GM12878 (cell line): ENCODE results near the gene CHN1. TPM values are rescaled to one million over a fixed set of nuclear protein-coding genes. Genes with fewer than 3 reads are reported as not detected.

Source experiments
- ATAC-seq: fragments of 200-7000 bp; cut with Tn5 transposase; 3 replicates; pipeline ENCODE4 v1.9.1; 2020; ENCODE audit warnings: mild to moderate bottlenecking, moderate library complexity
- BruUV-seq: library from RNA; stranded (reverse); fragments of 400-500 nt; replicated peaks from 2 replicates; lab custom pipeline; 2021; lab: Mats Ljungman, UMichigan
- CTCF ChIA-PET: fragments of 300-600 bp; sonication (Branson Sonifier 250); formaldehyde crosslinking; extraction: SDS; loops from one replicate; lab custom pipeline; 2021; ENCODE audit warnings: inconsistent platforms; lab: Yijun Ruan, JAX
- POLR2A ChIA-PET: fragments of 350-600 bp; formaldehyde crosslinking; extraction: SDS; loops from one replicate; lab custom pipeline; 2021; ENCODE audit warnings: inconsistent platforms; lab: Charles Lee
- RAD21 ChIA-PET: fragments of 300-600 bp; sonication (Branson Sonifier 250); formaldehyde crosslinking; loops from one replicate; lab custom pipeline; 2023; ENCODE audit warnings: antibody characterized with exemption; ENCODE audit not compliant: unreplicated experiment; lab: Charles Lee
- SMC1A ChIA-PET: fragments of 300-600 bp; sonication (Branson Sonifier 250); formaldehyde crosslinking; loops from one replicate; lab custom pipeline; 2023; ENCODE audit not compliant: unreplicated experiment, uncharacterized antibody; lab: Charles Lee
- DNase-seq: peaks from one replicate; pipeline ENCODE4 v3.0.0-alpha.2; 2011; ENCODE audit warnings: low read depth, low spot score
- FAIRE-seq: peaks from 3 replicates; lab custom pipeline; 2011; peaks lifted over from hg19 to GRCh38; lab: Jason Lieb, UNC
- H2AFZ ChIP-seq: 2 replicates; pipeline ENCODE4 v1.6.0; 2011; ENCODE audit warnings: low read depth, low read length, control low read depth; ENCODE audit not compliant: control insufficient read depth
- H3K27ac ChIP-seq: 2 replicates; pipeline ENCODE4 v1.5.1; 2011; ENCODE audit warnings: control low read depth; ENCODE audit not compliant: control insufficient read depth, insufficient read depth
- H3K27me3 ChIP-seq, 2 experiments: replicated peaks in 1 of 2; 2 replicates each; pipeline versions ENCODE4 v1.6.0 to v1.6.1; 2011; ENCODE audit warnings: low read length in 1 of 2; ENCODE audit not compliant: control insufficient read depth in 2 of 2, insufficient read depth in 2 of 2
- H3K36me3 ChIP-seq, 2 experiments: 2 replicates each; pipeline ENCODE4 v1.5.1; 2011; ENCODE audit warnings: low read length in 1 of 2; ENCODE audit not compliant: control insufficient read depth in 2 of 2, insufficient read depth in 2 of 2
- H3K4me1 ChIP-seq: 2 replicates; pipeline ENCODE4 v1.6.1; 2011; ENCODE audit warnings: mild to moderate bottlenecking, low read length, moderate library complexity, mixed read lengths; ENCODE audit not compliant: control insufficient read depth, insufficient read depth
- H3K4me2 ChIP-seq: 2 replicates; pipeline ENCODE4 v1.6.0; 2011; ENCODE audit warnings: control low read depth; ENCODE audit not compliant: control insufficient read depth, insufficient read depth
- H3K4me3 ChIP-seq: fragments of 200-600 bp; sonication (generic); 2 replicates; pipeline ENCODE4 v1.5.1; 2016
- H3K79me2 ChIP-seq: 2 replicates; pipeline ENCODE4 v1.6.0; 2011; ENCODE audit warnings: low read length; ENCODE audit not compliant: control insufficient read depth, insufficient read depth
- H3K9ac ChIP-seq: 2 replicates; pipeline ENCODE4 v1.8.0; 2011; ENCODE audit warnings: low read length, control low read depth, mixed read lengths; ENCODE audit not compliant: control insufficient read depth, insufficient read depth
- H3K9me3 ChIP-seq: replicated peaks from 3 replicates; pipeline ENCODE4 v1.5.1; 2011; ENCODE audit warnings: mild to moderate bottlenecking, low read length; ENCODE audit not compliant: control insufficient read depth, insufficient read depth
- H4K20me1 ChIP-seq: 2 replicates; pipeline ENCODE4 v1.6.0; 2011; ENCODE audit not compliant: control insufficient read depth, insufficient read depth
- GABPA ChIP-seq: IDR thresholded peaks from 2 replicates; pipeline ENCODE4 v1.6.1; 2014; ENCODE audit warnings: antibody characterized with exemption, low read depth, mild to moderate bottlenecking, inconsistent platforms
- HDAC6 ChIP-seq: fragments of 200-600 bp; sonication (generic); IDR thresholded peaks from one replicate; pipeline ENCODE4 v1.8.0; 2017; ENCODE audit warnings: antibody characterized with exemption; ENCODE audit not compliant: unreplicated experiment
- NR2F1 ChIP-seq: fragments of 450-650 bp; conservative IDR thresholded peaks from 2 replicates; pipeline ENCODE4 v1.6.1; 2017; ENCODE audit warnings: mild to moderate bottlenecking
- POU2F2 ChIP-seq: IDR thresholded peaks from 3 replicates; pipeline ENCODE4 v1.6.1; 2011; ENCODE audit warnings: low read depth, mild to moderate bottlenecking, low read length, borderline replicate concordance
- WGBS: methylation state at CpG from one replicate; pipeline ENCODE4 v1.1.6; 2016; ENCODE audit warnings: low lambda C conversion rate; ENCODE audit not compliant: insufficient replicate concordance, insufficient coverage; ENCODE audit errors: missing lambda C conversion rate; 5-methylcytosine and 5-hydroxymethylcytosine counted together
- in situ Hi-C: fragments of 300-500 bp; cut with MboI; formaldehyde crosslinking; loops from 9 replicates; pipeline ENCODE4 v1.14.3; 2018; ENCODE audit warnings: mixed read lengths
- intact Hi-C: fragments of 100-400 bp; cut with micrococcal nuclease; formaldehyde crosslinking; loops from one replicate; pipeline ENCODE4 v1.14.2; 2022; ENCODE audit not compliant: unreplicated experiment
- polyA plus RNA-seq, 11 experiments: library from polyadenylated mRNA; depleted of rRNA in 4 of 11; unstranded in 6 of 11; stranded (reverse) in 5 of 11; fragments of >200 nt; fragmentation: Nextera tagmentation in 4 of 11; fragmentation: Illumina TruSeq in 1 of 11; extraction: Ambion mirVana in 4 of 11; extraction: Trizol in 1 of 11; gene quantifications; 1 replicate in 1 of 11; 2 replicates in 10 of 11; pipeline versions ENCODE4 v1.2.1 to v1.2.3, GENCODE V29; 2011 to 2016; ENCODE audit warnings: inconsistent platforms in 2 of 11, missing spikeins in 2 of 11, low read depth in 1 of 11
- total RNA-seq, 4 experiments: library from RNA; depleted of rRNA in 3 of 4; stranded (reverse); fragments of >200 nt in 3 of 4; fragmentation: Illumina TruSeq in 1 of 4; extraction: Trizol in 1 of 4; gene quantifications; 2 replicates each; pipeline versions ENCODE4 v1.2.1 to v1.2.3, GENCODE V29; 2013 to 2021
- TF ChIP-seq, protein P1 (sequence below): fragments of 450-650 bp; IDR thresholded peaks from 2 replicates; pipeline ENCODE4 v1.6.1; 2017; ENCODE audit warnings: low read depth, mild to moderate bottlenecking, moderate library complexity

CHN1 gene
- total and polyA plus RNA-seq, 10 of the 15 experiments (the other 5 are each of a cell fraction or from before 2014, with no cell fraction given), result 0.18 to 0.92 (median 0.53) TPM; not detected in 1

- POLR2A ChIA-PET, result no interaction called here
- no peaks in the 10 kb centered on the region for H3K9me3 ChIP-seq
- SMC1A ChIA-PET, result no interaction called here
- no peaks in the 10 kb centered on the region for H3K27me3 ChIP-seq
- BruUV-seq, result no TSS peak
- H3K4me2 ChIP-seq, result no peak overlapping the region
- RAD21 ChIA-PET, result no interaction called here
- H2AFZ ChIP-seq, result no peak overlapping the region
- no peaks in the 10 kb centered on the region for H3K4me1 ChIP-seq
- ATAC-seq (no peak), DNase-seq (no peak)
- no peaks in the 10 kb centered on the region for H3K79me2 ChIP-seq
- H3K4me3 ChIP-seq, result no peak overlapping the region
- H3K9ac ChIP-seq, result no peak overlapping the region
- 59% methylated on average over 3 of the region's 3 CpGs for WGBS
- intact Hi-C loops, result no loop called here
- no peaks in the 10 kb centered on the region for H4K20me1 ChIP-seq
- no peaks in the 10 kb centered on the region for H3K36me3 ChIP-seq
- no peak for TF ChIP-seq GABPA
- TF ChIP-seq NR2F1, result no peak
- no peak for TF ChIP-seq HDAC6
- TF ChIP-seq, all 136 proteins: peak for 0
- CTCF ChIA-PET, result interaction anchor here (1.0 kb wide), 1 partner anchor 87 kb away, joined by 3 read pairs; no protein-coding TSS in a partner anchor
- in situ Hi-C loops, result no loop called here
- FAIRE-seq, result no peak
- H3K27ac ChIP-seq, result no peak overlapping the region
Measured at GRCh38 chr2:174836377-174836994, 168.7 kb downstream of the CHN1 start.

GRCh38 chr2:174835797-174836255 lies 169.4 kb downstream of the CHN1 start:
- no peaks in the 10 kb centered on the region for H3K36me3 ChIP-seq
- H3K9ac ChIP-seq, result no peak overlapping the region
- ATAC-seq (peak; percentile 76), DNase-seq (no peak), FAIRE-seq (no peak)
- H4K20me1 ChIP-seq, result no peaks in the 10 kb centered on the region
- TF ChIP-seq, protein P1, sequence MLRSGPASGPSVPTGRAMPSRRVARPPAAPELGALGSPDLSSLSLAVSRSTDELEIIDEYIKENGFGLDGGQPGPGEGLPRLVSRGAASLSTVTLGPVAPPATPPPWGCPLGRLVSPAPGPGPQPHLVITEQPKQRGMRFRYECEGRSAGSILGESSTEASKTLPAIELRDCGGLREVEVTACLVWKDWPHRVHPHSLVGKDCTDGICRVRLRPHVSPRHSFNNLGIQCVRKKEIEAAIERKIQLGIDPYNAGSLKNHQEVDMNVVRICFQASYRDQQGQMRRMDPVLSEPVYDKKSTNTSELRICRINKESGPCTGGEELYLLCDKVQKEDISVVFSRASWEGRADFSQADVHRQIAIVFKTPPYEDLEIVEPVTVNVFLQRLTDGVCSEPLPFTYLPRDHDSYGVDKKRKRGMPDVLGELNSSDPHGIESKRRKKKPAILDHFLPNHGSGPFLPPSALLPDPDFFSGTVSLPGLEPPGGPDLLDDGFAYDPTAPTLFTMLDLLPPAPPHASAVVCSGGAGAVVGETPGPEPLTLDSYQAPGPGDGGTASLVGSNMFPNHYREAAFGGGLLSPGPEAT, result no peak
- TF ChIP-seq POU2F2, result peak; percentile 30; the same call in 1 of the 3 replicates
- 0% methylated on average over 2 of the region's 2 CpGs for WGBS
- in situ Hi-C loops, result no loop called here
- H3K79me2 ChIP-seq, result no peaks in the 10 kb centered on the region
- no peak overlapping the region for H3K4me2 ChIP-seq
- no TSS peak for BruUV-seq
- CTCF ChIA-PET, result interaction anchor here (0.7 kb wide), 1 partner anchor 86 kb away, joined by 3 read pairs; no protein-coding TSS in a partner anchor
- RAD21 ChIA-PET, result interaction anchor here (1.1 kb wide), 1 partner anchor 87 kb away, joined by 4 read pairs; no protein-coding TSS in a partner anchor
- intact Hi-C loops, result no loop called here
- H3K27me3 ChIP-seq, result no peaks in the 10 kb centered on the region
- no peak overlapping the region for H2AFZ ChIP-seq
- H3K4me3 ChIP-seq, result no peak overlapping the region
- H3K27ac ChIP-seq, result no peak overlapping the region
- POLR2A ChIA-PET, result no interaction called here
- no peaks in the 10 kb centered on the region for H3K9me3 ChIP-seq
- SMC1A ChIA-PET, result interaction anchor here (0.7 kb wide), 1 partner anchor 9 kb away, joined by 3 read pairs; no protein-coding TSS in a partner anchor
- no peaks in the 10 kb centered on the region for H3K4me1 ChIP-seq
